HG03457 (cell line): ENCODE results near the gene MRPL51.
A peak's percentile ranks its signal among the peaks of the same experiment; 100 is the strongest.
"Not testable (repeated sequence)": the region's sequence is repeated elsewhere in the genome, so short reads cannot be mapped to it uniquely, and the experiment has no call there.

Experiments
- ATAC-seq: cut with Tn5 transposase; IDR thresholded peaks from one replicate; pipeline ENCODE4 v1.9.1; 2021; ENCODE audit warnings: moderate number of reproducible peaks; ENCODE audit not compliant: unreplicated experiment

MRPL51 gene

GRCh38 chr12:6489449-6489848 is 3.6 kb downstream of the MRPL51 start:
- no peak for ATAC-seq

- no peak for ATAC-seq
These were observed 4.8 kb downstream of the MRPL51 start for GRCh38 chr12:6488240-6488639.

GRCh38 chr12:6478416-6478815 is 14.6 kb downstream of the MRPL51 start:
- ATAC-seq: no peak

GRCh38 chr12:6477601-6478377 is 15.3 kb downstream of the MRPL51 start:
- not testable (repeated sequence) for ATAC-seq

- ATAC-seq: no peak
These were observed 16.6 kb downstream of the MRPL51 start for GRCh38 chr12:6476489-6476888.

- not testable (repeated sequence) for ATAC-seq
These were observed 17.7 kb downstream of the MRPL51 start for GRCh38 chr12:6475233-6475975.

- ATAC-seq: no peak
These were observed 20.6 kb downstream of the MRPL51 start for GRCh38 chr12:6472491-6472890.

- no peak for ATAC-seq
These were observed 21.1 kb downstream of the MRPL51 start for GRCh38 chr12:6471989-6472360.

- peak; percentile 76 for ATAC-seq
These were observed 22.5 kb downstream of the MRPL51 start, which contains the start of gene VAMP1 for GRCh38 chr12:6470375-6471163. Gene VAMP1 (minus strand): TSS chr12:6470677. CDS start chr12:6470531, 146 bp downstream.

- no peak for ATAC-seq
These were observed 23.3 kb downstream of the MRPL51 start for GRCh38 chr12:6469609-6470374.

- ATAC-seq: no peak
These were observed 24.0 kb downstream of the MRPL51 start for GRCh38 chr12:6469092-6469491.

- no peak for ATAC-seq
These were observed 24.8 kb downstream of the MRPL51 start for GRCh38 chr12:6468283-6468575.

GRCh38 chr12:6467571-6468282 is 25.3 kb downstream of the MRPL51 start:
- ATAC-seq: not testable (repeated sequence)

GRCh38 chr12:6466751-6467150 is 26.3 kb downstream of the MRPL51 start:
- ATAC-seq: not testable (repeated sequence)

GRCh38 chr12:6466184-6466573 is 26.9 kb downstream of the MRPL51 start:
- ATAC-seq: no peak

- ATAC-seq: no peak
These were observed 27.4 kb downstream of the MRPL51 start for GRCh38 chr12:6465467-6466183.

- no peak for ATAC-seq
These were observed 28.5 kb downstream of the MRPL51 start for GRCh38 chr12:6464531-6464930.

- ATAC-seq: no peak
These were observed 29.2 kb downstream of the MRPL51 start for GRCh38 chr12:6463858-6464257.

- ATAC-seq: no peak
These were observed 29.8 kb downstream of the MRPL51 start for GRCh38 chr12:6463216-6463615.
